Uterus (tissue), 2 donors: ENCODE data around the gene CAPZA3.

ENCODE experiments used
- CTCF ChIP-seq, 4 experiments: fragments of 200-600 bp in 2 of 4; fragments of 450-650 bp in 2 of 4; sonication (generic) in 2 of 4; IDR thresholded peaks; one replicate each; pipeline ENCODE4 v1.5.1; 2016 to 2019; ENCODE audit warnings: antibody characterized with exemption in 4 of 4, mild to moderate bottlenecking in 2 of 4, moderate library complexity in 1 of 4
- POLR2A ChIP-seq, 2 donors: fragments of 450-650 bp; IDR thresholded peaks; one replicate each; pipeline ENCODE4 v1.6.1; 2016; ENCODE audit warnings: antibody characterized with exemption in 2 of 2, mild to moderate bottlenecking in 1 of 2, moderate library complexity in 1 of 2

DNA sequence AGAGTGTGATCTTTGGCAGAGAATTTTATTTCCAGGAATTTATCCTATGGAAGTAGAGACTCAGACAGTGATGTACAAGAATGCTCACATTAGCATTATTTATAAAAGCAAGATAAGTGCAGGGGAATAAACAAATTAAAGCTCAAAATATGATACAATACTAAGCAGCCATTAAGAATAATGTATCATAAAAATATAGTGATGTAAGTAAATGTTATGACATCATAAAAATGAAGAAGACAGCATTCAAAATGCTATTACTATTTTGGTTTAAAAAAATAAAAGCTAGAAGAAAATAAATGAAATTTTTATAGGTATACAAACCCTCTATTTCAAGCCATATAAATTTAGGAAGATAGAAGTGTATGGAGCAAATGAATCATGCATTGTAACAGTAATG lies 17.2 kb upstream of the CAPZA3 start:
- TF ChIP-seq CTCF (IDR thresholded peaks at IDR 0.05) (no peak), POLR2A (IDR thresholded peaks at IDR 0.05) (no peak)
